Activated T-cell treated with anti-CD3 and anti-CD28 coated beads, Interleukin-2, amount 50 U/mL, for 24 hours (primary cell): ENCODE measurements around the gene UMODL1.
"Not testable (repeated sequence)": the region's sequence is repeated elsewhere in the genome, so short reads cannot be mapped to it uniquely, and the experiment has no call there.

ENCODE experiments used
- DNase-seq: peaks from one replicate; pipeline ENCODE4 v3.0.0-alpha.2; 2020
- H3K27ac Mint-ChIP-seq: 2 replicates; pipeline ENCODE4 v1.8.0; 2020; ENCODE audit warnings: mild to moderate bottlenecking, mixed read lengths
- H3K27me3 Mint-ChIP-seq: 2 replicates; pipeline ENCODE4 v1.8.0; 2020; ENCODE audit warnings: mixed read lengths
- H3K36me3 Mint-ChIP-seq: 2 replicates; pipeline ENCODE4 v1.8.0; 2020; ENCODE audit warnings: low read depth, mixed read lengths
- H3K4me1 Mint-ChIP-seq: 2 replicates; pipeline ENCODE4 v1.8.0; 2020; ENCODE audit warnings: low read depth, mixed read lengths
- H3K4me3 Mint-ChIP-seq: 2 replicates; pipeline ENCODE4 v1.8.0; 2020; ENCODE audit warnings: mild to moderate bottlenecking, moderate library complexity, mixed read lengths
- H3K9me3 Mint-ChIP-seq: 2 replicates; pipeline ENCODE4 v1.8.0; 2020; ENCODE audit warnings: mixed read lengths

Gene UMODL1

GRCh38 chr21:42175110-42175710 is 104.1 kb downstream of the UMODL1 start:
- peaks cover under 1% of the 10 kb centered on the region for H3K4me1 Mint-ChIP-seq
- H3K4me3 Mint-ChIP-seq: no peak overlapping the region
- no peak overlapping the region for H3K27ac Mint-ChIP-seq

DNA sequence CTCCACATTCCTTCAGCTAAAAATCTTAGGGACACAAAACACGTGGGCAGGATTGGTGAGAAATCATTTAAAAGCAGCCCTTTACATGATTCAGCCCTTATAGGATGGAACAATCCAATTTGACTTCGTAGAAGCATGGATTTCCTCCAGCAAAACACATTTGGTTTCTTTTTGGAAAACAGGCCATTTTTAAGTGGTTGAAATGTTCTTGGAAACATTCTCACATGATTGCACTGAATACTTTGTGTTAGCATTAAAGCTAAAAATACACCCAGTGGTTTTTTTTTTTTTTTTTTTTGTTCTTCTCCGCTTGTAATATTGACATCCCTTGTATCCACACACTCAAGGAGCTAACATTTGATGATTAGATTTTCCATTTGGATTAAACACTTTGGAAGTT is 105.7 kb downstream of the UMODL1 start:
- Mint-ChIP-seq H3K4me3 (no peak overlapping the region), H3K4me1 (no peaks in the 10 kb centered on the region), H3K27me3 (no peaks in the 10 kb centered on the region), H3K27ac (no peak overlapping the region), H3K36me3 (no peaks in the 10 kb centered on the region), H3K9me3 (no peaks in the 10 kb centered on the region)
- DNase-seq: no peak

More at GRCh38 chr21:42175110-42175710, 104.1 kb downstream of the UMODL1 start:
- Mint-ChIP-seq H3K27me3 (no peaks in the 10 kb centered on the region), H3K9me3 (no peaks in the 10 kb centered on the region), H3K36me3 (no peaks in the 10 kb centered on the region)
- DNase-seq: no peak

GRCh38 chr21:42179316-42179715 is 108.2 kb downstream of the UMODL1 start:
- Mint-ChIP-seq H3K4me1 (no peaks in the 10 kb centered on the region), H3K4me3 (no peak overlapping the region)

DNA sequence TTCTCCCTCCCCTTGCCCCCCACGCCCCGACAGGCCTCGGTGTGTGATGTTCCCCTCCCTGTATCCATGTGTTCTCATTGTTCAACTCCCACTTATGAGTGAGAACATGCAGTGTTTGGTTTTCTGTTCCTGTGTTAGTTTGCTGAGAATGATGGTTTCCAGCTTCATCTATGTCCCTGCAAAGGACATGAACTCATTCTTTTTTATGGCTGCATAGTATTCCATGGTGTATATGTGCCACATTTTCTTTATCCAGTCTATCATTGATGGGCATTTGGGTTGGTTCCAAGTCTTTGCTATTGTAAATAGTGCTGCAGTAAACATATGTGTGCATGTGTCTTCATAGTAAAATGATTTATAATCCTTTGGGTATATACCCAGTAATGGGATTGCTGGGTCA is 108.9 kb downstream of the UMODL1 start:
- H3K4me1 Mint-ChIP-seq, DNase-seq, H3K36me3 Mint-ChIP-seq, H3K4me3 Mint-ChIP-seq, H3K27ac Mint-ChIP-seq, H3K27me3 Mint-ChIP-seq, H3K9me3 Mint-ChIP-seq: not testable (repeated sequence)

More at GRCh38 chr21:42179316-42179715, 108.2 kb downstream of the UMODL1 start:
- Mint-ChIP-seq H3K27ac (no peak overlapping the region), H3K27me3 (no peaks in the 10 kb centered on the region), H3K36me3 (no peaks in the 10 kb centered on the region), H3K9me3 (no peaks in the 10 kb centered on the region)
- no peak for DNase-seq

- peaks cover 28% of the 10 kb centered on the region for H3K4me1 Mint-ChIP-seq
- no peaks in the 10 kb centered on the region for H3K27me3 Mint-ChIP-seq
- H3K27ac Mint-ChIP-seq: no peak overlapping the region
- H3K36me3 Mint-ChIP-seq: peaks cover 4% of the 10 kb centered on the region
- DNase-seq: no peak
- H3K9me3 Mint-ChIP-seq: peaks cover 14% of the 10 kb centered on the region
- H3K4me3 Mint-ChIP-seq: no peak overlapping the region
These were observed 111.7 kb downstream of the UMODL1 start for GRCh38 chr21:42182713-42183371.

GRCh38 chr21:42183374-42184266 is 112.5 kb downstream of the UMODL1 start:
- Mint-ChIP-seq H3K27ac (no peak overlapping the region), H3K27me3 (no peaks in the 10 kb centered on the region), H3K4me1 (peaks cover 36% of the 10 kb centered on the region), H3K4me3 (no peak overlapping the region), H3K36me3 (peaks cover 4% of the 10 kb centered on the region), H3K9me3 (peaks cover 14% of the 10 kb centered on the region)
- no peak for DNase-seq

GRCh38 chr21:42186591-42186990 is 115.5 kb downstream of the UMODL1 start:
- DNase-seq: no peak
- Mint-ChIP-seq H3K27me3 (no peaks in the 10 kb centered on the region), H3K27ac (peak overlapping the region; percentile 69), H3K9me3 (peaks cover 14% of the 10 kb centered on the region), H3K36me3 (peaks cover 4% of the 10 kb centered on the region), H3K4me1 (peaks cover 60% of the 10 kb centered on the region), H3K4me3 (no peak overlapping the region)

DNA sequence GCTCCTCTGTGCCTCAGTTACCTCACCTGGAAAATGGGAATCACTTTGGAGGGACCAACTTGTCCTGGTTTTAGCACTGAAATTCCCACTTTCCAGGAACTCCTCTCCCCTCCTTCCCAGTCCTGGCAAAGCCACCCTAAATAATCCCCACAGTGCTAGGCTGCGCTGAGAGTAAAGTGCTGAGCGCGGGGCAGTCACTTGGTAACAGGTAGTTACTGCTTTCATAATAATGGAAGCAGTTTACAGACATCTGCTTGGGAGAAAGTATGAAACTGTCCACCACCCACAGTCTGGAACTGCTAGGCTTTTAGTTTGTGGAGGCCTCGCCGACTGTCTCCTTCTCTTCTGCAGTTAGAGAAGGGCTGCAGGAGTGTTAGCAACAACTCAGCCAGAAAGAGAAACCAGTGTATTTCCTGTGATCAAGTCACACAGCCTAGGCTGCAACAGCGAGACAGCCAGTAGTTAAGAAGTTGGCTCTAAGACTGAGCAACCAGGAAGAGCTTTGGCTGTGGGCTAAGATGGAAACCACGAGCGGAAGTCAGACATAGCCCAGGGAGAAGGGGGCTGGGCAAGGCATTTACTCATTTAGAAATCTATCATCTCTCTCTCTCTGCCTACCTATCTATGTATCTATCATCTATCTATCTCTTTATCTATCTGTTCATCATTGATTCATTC is 117.0 kb downstream of the UMODL1 start:
- Mint-ChIP-seq H3K27me3 (no peaks in the 10 kb centered on the region), H3K9me3 (peaks cover 14% of the 10 kb centered on the region), H3K36me3 (peaks cover 4% of the 10 kb centered on the region), H3K4me1 (peaks cover 76% of the 10 kb centered on the region), H3K4me3 (peak overlapping the region; percentile 65), H3K27ac (peak overlapping the region; percentile 92)
- DNase-seq: peak; percentile 75

- DNase-seq: no peak
- peak overlapping the region; percentile 0 for H3K4me3 Mint-ChIP-seq
- H3K9me3 Mint-ChIP-seq: peaks cover 14% of the 10 kb centered on the region
- H3K4me1 Mint-ChIP-seq: peaks cover 81% of the 10 kb centered on the region
- H3K27ac Mint-ChIP-seq: peak overlapping the region; percentile 92
- H3K27me3 Mint-ChIP-seq: no peaks in the 10 kb centered on the region
- peaks cover 4% of the 10 kb centered on the region for H3K36me3 Mint-ChIP-seq
These were observed 117.5 kb downstream of the UMODL1 start for GRCh38 chr21:42188663-42189062.

DNA sequence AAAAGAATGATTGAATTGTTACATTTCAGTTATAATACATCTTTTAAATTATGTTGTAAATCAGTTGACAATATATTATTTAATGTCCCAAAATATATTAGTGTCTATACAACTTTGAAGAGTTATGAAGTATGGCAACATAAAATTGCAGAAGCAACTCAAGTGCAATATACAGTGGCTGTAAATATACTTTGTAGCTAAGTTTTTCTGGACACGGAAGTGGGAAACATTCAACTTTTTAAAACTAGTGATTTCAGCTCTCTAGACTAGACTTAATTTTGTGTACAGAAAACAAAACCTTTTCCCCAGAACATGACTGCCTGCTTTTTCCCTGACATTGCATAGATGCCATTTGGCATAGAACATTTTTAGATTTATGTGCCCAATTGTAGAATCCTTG is 118.3 kb downstream of the UMODL1 start:
- Mint-ChIP-seq H3K4me3 (no peak overlapping the region), H3K27me3 (no peaks in the 10 kb centered on the region), H3K27ac (no peak overlapping the region), H3K9me3 (peaks cover 14% of the 10 kb centered on the region), H3K4me1 (peaks cover 87% of the 10 kb centered on the region), H3K36me3 (peaks cover 4% of the 10 kb centered on the region)
- DNase-seq: no peak

DNA sequence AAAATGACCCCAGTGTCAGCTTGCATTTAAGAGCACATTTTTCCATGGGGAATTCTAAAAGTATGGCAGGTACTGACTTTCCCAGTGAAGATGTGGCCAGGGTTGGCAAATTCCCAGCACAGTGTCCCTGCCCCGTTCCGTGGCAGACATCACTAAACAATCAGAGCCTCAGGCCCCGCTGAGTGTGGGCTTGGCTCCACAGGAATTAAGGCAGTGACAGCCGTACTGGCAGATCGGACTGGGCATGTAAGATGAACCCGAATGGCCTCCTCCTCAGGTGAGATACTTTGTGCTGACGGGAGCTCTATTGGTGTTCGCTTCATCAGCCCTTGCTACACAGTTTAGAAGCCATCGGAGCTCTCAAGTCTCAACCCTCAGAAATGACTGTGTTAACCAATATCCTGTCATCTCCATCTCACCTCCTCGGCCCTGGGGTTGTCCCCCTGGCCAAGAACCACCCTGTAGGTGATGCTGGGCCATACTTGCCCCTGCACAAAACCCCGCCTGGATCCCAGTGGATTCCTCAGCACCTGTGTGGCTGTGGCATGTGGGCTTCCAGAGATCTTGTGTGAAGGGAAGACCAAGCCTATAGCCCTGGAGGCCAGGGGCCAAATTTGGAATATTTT is 118.9 kb downstream of the UMODL1 start:
- H3K4me3 Mint-ChIP-seq: no peak overlapping the region
- peaks cover 86% of the 10 kb centered on the region for H3K4me1 Mint-ChIP-seq
- peak overlapping the region; percentile 14 for H3K27ac Mint-ChIP-seq

DNA sequence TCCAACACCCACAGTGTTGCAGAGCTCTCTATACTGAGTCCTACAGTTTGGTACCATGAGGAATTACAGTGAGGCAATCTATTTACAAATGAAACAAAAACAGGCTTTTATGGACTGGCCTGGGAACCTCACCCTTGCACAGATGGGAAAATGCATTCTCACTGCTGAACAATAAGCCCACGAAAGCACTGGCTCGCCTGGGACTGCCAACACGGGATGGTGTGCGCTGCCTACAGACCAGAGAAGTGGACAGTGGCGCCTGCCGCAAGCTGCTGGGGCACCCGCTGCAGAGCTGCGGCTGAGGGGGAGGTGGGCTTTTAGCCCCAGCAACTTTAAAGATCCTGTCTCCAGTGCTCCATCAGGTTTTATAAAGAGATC is 119.4 kb downstream of the UMODL1 start:
- DNase-seq: no peak
- Mint-ChIP-seq H3K4me3 (no peak overlapping the region), H3K4me1 (peaks cover 88% of the 10 kb centered on the region), H3K9me3 (peaks cover 13% of the 10 kb centered on the region), H3K36me3 (peaks cover 4% of the 10 kb centered on the region), H3K27me3 (no peaks in the 10 kb centered on the region), H3K27ac (no peak overlapping the region)

More for the DNA sequence above, 118.9 kb downstream of the UMODL1 start:
- H3K9me3 Mint-ChIP-seq: peaks cover 14% of the 10 kb centered on the region
- peak; percentile 50 for DNase-seq
- peaks cover 4% of the 10 kb centered on the region for H3K36me3 Mint-ChIP-seq
- no peaks in the 10 kb centered on the region for H3K27me3 Mint-ChIP-seq

DNA sequence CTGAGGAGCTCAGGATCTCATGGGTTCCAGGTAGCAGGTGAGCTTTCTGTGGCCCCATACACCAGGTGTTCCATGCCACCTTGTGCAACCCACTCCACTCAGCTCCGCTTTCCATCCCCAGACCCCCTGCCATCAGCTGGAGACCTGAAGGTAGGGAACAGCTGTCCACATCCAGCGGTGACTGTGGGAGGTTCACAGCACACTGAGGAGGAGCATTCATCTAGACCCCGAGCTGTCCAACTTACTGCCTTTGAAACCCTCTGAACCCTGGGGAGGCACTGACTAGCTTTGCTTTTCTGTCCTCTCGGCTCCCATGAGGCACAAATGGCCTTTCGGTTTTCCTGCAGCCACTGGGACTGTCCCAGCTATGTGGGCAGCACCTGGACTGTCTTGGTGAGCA is 119.9 kb downstream of the UMODL1 start:
- Mint-ChIP-seq H3K4me1 (peaks cover 86% of the 10 kb centered on the region), H3K4me3 (no peak overlapping the region)

More for the DNA sequence above, 119.9 kb downstream of the UMODL1 start:
- Mint-ChIP-seq H3K27me3 (no peaks in the 10 kb centered on the region), H3K27ac (no peak overlapping the region), H3K9me3 (peaks cover 7% of the 10 kb centered on the region), H3K36me3 (peaks cover 4% of the 10 kb centered on the region)
- no peak for DNase-seq
